Natural killer cell treated with Interleukin-12 subunit alpha and Interleukin-12 subunit beta and Interleukin-15 and Interleukin-18, amount 100 ng/mL, for 72 hours (primary cell): Measurements from ENCODE around the gene LYRM1. TPM values are rescaled to one million over a fixed set of nuclear protein-coding genes. Genes with fewer than 3 reads are reported as not detected.

ENCODE experiments used
- ATAC-seq, 2 donors: fragments of 150-1000 bp; cut with Tn5 transposase in 1 of 2; sonication (Bioruptor Pico), chemical (Tn5 transposase) in 1 of 2; 2 replicates each; pipeline ENCODE4 v1.10.0; 2021
- DNase-seq: peaks from one replicate; pipeline ENCODE4 v3.0.0; 2022; ENCODE audit warnings: low spot score
- H3K27ac Mint-ChIP-seq, 2 donors: 1 replicate in 1 of 2; 2 replicates in 1 of 2; pipeline ENCODE4 v1.8.0; 2022; ENCODE audit warnings: mixed read lengths in 2 of 2, mild to moderate bottlenecking in 1 of 2, moderate library complexity in 1 of 2
- H3K27me3 Mint-ChIP-seq, 2 donors: 1 replicate in 1 of 2; 2 replicates in 1 of 2; pipeline ENCODE4 v1.8.0; 2022; ENCODE audit warnings: mixed read lengths in 2 of 2
- H3K36me3 Mint-ChIP-seq: one replicate; pipeline ENCODE4 v1.8.0; 2022; ENCODE audit warnings: mixed read lengths
- H3K4me1 Mint-ChIP-seq, 2 donors: 1 replicate in 1 of 2; 2 replicates in 1 of 2; pipeline ENCODE4 v1.8.0; 2022; ENCODE audit warnings: low read depth in 2 of 2, mixed read lengths in 2 of 2, mild to moderate bottlenecking in 1 of 2
- H3K4me3 Mint-ChIP-seq: one replicate; pipeline ENCODE4 v1.8.0; 2022; ENCODE audit warnings: mixed read lengths
- H3K9me3 Mint-ChIP-seq: 2 replicates; pipeline ENCODE4 v1.8.0; 2022; ENCODE audit warnings: mixed read lengths
- total RNA-seq, 2 donors: library from RNA; stranded (reverse); gene quantifications; one replicate each; pipeline ENCODE4 v1.2.3, GENCODE V29; 2022

LYRM1 gene
- total RNA-seq, 2 donors from 2014 or later, result 39.0 to 52.2 TPM

DNA sequence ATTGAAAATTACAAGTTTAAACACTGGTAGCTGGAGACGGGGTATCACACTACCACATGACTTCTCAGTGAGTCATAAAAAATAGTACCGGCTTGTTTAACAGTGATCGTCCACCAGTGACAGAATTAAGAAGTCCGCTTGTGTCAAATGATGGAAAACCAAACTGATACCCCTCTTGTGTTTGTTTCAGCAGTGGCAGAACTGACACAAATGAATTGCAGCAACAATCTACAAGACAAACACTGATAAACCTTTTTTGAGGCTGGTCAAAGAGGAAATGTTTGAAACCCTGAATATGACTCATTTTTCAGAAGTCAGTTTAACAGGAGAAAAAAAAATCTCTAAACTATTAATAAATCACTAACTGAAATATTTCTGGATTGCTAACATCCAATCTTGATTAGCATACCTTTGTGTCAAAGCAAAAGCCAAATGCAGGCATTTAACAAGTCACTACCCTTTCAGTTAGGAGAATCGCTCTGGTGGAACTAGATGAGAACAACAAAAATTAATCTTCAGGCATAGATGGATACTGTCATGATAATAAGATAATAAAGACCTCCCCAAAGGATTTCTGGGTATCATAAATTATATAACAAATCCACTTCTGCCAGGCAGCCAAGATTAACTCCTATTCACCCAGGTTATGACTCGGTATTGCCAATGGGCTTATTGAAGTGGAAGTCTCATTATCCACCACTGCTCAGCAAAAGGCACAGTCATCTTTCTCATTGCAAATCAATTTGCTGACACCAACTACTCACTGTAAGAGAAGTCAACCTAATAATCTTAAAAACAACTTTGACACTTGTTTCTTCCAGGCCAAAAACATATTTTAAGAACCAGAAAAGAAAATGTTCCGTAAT lies 21.2 kb upstream of the LYRM1 start:
- H3K4me1 Mint-ChIP-seq, result peaks cover 47 to 60% of the 10 kb centered on the region in 2 donors
- ATAC-seq (peak in 1 of 2 donors; percentile 80), DNase-seq (no peak)
- peak overlapping the region; percentile 65 to 84 for H3K27ac Mint-ChIP-seq
- H3K27me3 Mint-ChIP-seq, result no peaks in the 10 kb centered on the region
- H3K4me3 Mint-ChIP-seq, result peak overlapping the region; percentile 67
- peaks cover 10% of the 10 kb centered on the region for H3K36me3 Mint-ChIP-seq
- no peaks in the 10 kb centered on the region for H3K9me3 Mint-ChIP-seq

DNA sequence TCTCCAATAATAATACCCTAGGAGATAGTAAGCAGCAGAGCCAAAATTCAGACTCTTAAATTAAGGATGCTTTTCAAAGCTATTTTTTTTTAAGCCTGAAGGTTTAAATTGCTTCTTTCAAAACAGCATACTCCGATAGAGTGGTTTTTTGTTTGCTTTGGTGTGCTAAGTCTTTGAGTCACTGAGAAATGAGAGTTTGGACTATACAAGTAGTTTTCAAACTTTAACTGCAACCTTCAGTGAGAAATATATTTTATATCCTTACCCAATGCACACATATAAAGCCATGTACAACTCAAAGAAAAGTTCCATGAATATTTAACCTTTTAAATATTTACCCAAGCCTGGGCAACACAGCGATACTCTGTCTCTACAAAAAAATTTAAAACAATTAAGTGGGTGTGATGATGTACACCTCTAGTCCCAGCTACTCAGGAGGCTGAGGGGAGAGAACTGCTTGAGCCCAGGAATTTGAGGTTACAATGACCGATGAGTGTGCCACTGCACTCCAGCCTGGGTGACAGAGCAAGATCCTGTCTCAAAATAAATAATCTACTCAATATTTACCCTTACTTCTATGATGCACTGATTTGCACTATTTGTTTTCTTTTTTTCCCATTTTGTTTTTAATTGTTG lies 19.6 kb upstream of the LYRM1 start:
- Mint-ChIP-seq H3K27me3 (no peaks in the 10 kb centered on the region), H3K4me1 (peaks cover 36 to 48% of the 10 kb centered on the region in 2 donors), H3K9me3 (no peaks in the 10 kb centered on the region), H3K27ac (peak overlapping the region in 1 of 2 donors; percentile 65), H3K36me3 (peaks cover 11% of the 10 kb centered on the region), H3K4me3 (no peak overlapping the region)
- no peak for ATAC-seq
- DNase-seq, result no peak

DNA sequence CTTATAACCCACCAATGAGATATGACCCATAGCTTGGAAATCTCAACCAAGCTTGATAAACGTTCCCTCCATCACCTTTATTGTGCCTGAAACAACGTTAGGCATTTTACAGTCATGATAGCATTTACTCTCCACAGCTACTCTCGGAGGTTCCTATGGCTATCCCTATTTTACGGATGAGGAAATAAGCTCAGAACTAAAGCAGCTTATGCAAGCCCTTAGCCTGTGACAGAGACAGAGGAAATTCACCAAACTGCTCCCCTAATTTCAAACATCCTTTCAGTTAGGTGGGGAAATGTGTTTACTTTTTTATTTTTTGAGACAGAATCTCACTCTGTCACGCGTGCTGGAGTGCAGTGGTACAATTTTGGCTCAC lies 19.1 kb upstream of the LYRM1 start:
- no peaks in the 10 kb centered on the region for H3K27me3 Mint-ChIP-seq
- no peaks in the 10 kb centered on the region for H3K9me3 Mint-ChIP-seq
- no peak overlapping the region for H3K4me3 Mint-ChIP-seq
- DNase-seq (no peak), ATAC-seq (no peak)
- peaks cover 12% of the 10 kb centered on the region for H3K36me3 Mint-ChIP-seq
- peaks cover 34 to 47% of the 10 kb centered on the region in 2 donors for H3K4me1 Mint-ChIP-seq
- no peak overlapping the region for H3K27ac Mint-ChIP-seq

DNA sequence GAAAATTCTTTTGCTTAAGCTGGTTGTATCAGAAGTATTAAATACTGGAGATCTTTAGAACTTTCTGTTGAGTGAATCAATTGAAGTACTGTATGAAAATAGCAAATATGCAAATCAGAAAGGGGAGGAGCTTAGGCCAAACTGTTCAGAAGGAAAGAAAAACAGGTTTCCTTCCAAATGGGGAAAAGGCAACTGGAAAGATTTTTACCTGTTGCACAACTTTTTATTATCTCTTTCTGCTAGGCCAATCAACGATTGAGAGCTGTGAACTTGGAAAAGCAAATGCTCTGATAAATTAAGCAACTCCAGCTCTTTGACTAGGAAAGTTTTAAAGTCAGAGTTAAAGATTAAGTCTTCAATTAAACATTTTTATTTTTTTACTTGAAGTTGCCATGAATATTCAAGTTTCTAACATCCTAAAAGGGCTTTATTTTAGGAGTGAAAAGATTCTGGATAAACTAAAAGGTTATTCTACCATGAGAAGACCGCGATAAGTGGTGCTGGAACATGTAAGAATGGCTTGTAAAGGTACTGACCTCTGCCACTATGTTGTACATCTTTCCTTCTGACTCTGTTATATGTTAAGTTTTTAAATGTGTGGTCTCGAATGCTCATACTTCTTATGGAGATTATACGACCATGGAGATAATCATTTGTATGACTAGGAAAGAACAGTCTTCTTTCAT lies 16.9 kb upstream of the LYRM1 start:
- Mint-ChIP-seq H3K27me3 (no peaks in the 10 kb centered on the region), H3K9me3 (no peaks in the 10 kb centered on the region), H3K4me1 (peaks cover 29 to 43% of the 10 kb centered on the region in 2 donors), H3K27ac (no peak overlapping the region), H3K4me3 (peak overlapping the region; percentile 20), H3K36me3 (peaks cover 14% of the 10 kb centered on the region)
- ATAC-seq (no peak), DNase-seq (no peak)

DNA sequence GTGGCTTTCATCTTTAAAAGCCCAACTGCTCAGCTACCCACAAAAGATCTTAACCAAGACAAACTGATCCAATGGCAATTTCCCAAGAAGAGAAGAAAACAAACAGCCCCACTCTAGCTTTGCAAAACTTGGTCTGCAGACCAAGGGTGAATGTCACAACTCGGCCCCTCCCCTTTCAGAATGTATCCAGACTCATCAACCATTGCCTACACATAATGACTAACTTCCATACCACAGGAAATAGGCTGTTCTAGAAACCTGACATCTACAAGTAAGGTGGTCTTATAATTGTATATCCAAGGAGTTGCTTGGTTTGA lies 16.4 kb upstream of the LYRM1 start:
- H3K4me3 Mint-ChIP-seq, result peak overlapping the region; percentile 20
- H3K27me3 Mint-ChIP-seq, result no peaks in the 10 kb centered on the region
- H3K36me3 Mint-ChIP-seq, result peaks cover 14% of the 10 kb centered on the region
- DNase-seq, result no peak
- peaks cover 28 to 38% of the 10 kb centered on the region in 2 donors for H3K4me1 Mint-ChIP-seq
- no peaks in the 10 kb centered on the region for H3K9me3 Mint-ChIP-seq
- H3K27ac Mint-ChIP-seq, result no peak overlapping the region
- peak in 1 of 2 donors; percentile 79 for ATAC-seq

DNA sequence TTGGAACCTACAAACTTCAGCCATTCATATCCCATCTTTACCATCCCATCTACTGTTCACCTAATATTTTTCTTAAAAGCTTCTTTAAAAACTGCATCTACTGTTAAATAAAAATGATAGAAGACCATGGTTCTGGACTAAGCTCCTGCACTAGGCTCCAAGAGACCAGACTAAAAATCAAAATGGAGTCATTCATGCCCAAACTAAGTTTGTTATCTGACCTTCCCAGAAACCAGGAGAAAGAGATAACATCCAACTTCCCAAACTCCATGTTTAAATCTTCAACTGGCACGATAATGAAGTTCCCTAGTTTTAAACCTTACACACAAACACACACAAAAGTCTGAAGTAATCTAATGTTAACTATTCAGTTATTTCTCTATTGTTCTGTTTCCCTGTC lies 14.3 kb upstream of the LYRM1 start:
- Mint-ChIP-seq H3K27ac (peak overlapping the region in 1 of 2 donors; percentile 66), H3K36me3 (peaks cover 14% of the 10 kb centered on the region), H3K4me1 (peaks cover 21 to 33% of the 10 kb centered on the region in 2 donors), H3K27me3 (no peaks in the 10 kb centered on the region), H3K9me3 (no peaks in the 10 kb centered on the region), H3K4me3 (no peak overlapping the region)
- no peak for ATAC-seq
- no peak for DNase-seq

DNA sequence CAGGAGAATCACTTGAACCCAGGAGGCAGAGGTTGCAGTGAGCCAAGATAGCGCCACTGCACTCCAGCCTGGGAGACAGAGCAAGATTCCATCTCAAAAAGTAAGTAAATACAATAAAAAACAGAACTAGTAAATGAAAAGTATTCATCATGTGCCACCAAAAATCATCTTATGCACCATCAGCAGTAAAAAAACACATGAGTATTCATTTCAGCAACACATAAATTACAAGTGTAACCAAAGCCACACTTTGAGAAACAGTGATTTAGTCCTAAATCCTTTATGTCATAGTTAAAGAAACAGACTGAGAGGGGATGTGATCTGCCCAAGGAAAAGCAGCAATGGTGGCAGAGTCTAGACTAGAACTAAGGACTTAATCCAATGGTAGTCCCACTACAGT lies 13.4 kb upstream of the LYRM1 start:
- peaks cover 18% of the 10 kb centered on the region for H3K36me3 Mint-ChIP-seq
- peaks cover 16 to 35% of the 10 kb centered on the region in 2 donors for H3K4me1 Mint-ChIP-seq
- no peak overlapping the region for H3K4me3 Mint-ChIP-seq
- ATAC-seq, result no peak
- H3K27ac Mint-ChIP-seq, result no peak overlapping the region
- no peaks in the 10 kb centered on the region for H3K9me3 Mint-ChIP-seq
- DNase-seq, result no peak
- H3K27me3 Mint-ChIP-seq, result no peaks in the 10 kb centered on the region

DNA sequence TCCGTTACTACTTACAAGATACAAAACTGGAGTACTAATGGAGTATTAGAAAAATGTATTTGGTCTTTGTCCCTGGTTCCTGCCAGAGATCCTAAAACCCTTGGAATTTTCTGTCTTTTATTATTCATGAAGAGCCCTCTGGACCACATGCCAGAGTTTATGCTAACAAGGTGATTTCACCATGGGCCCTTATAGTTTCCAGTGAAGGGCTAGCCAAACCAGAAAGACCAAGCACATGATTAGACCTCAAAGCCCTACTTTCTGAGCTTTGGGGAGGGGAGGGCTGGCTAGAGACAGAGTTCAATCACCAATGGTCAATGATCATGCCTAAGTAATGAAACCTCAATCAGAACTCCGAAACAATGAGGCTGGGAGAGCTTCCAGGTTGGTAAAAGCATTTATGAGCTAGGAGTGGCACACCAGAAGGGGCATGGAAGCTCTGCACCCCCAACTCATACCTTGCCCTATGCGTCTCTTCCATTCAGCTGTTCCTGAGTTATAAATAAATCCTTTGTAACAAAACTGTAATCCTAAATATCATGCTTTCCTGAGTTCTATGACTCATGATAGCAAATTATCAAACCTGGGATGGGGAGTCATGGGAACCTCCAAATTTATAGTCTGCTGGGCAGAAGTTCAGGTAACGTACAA lies 10.8 kb upstream of the LYRM1 start:
- no peaks in the 10 kb centered on the region for H3K9me3 Mint-ChIP-seq
- ATAC-seq, result no peak
- DNase-seq, result no peak
- no peak overlapping the region for H3K27ac Mint-ChIP-seq
- H3K4me3 Mint-ChIP-seq, result no peak overlapping the region
- H3K36me3 Mint-ChIP-seq, result peaks cover 18% of the 10 kb centered on the region
- H3K27me3 Mint-ChIP-seq, result no peaks in the 10 kb centered on the region
- peaks cover 16 to 27% of the 10 kb centered on the region in 2 donors for H3K4me1 Mint-ChIP-seq

DNA sequence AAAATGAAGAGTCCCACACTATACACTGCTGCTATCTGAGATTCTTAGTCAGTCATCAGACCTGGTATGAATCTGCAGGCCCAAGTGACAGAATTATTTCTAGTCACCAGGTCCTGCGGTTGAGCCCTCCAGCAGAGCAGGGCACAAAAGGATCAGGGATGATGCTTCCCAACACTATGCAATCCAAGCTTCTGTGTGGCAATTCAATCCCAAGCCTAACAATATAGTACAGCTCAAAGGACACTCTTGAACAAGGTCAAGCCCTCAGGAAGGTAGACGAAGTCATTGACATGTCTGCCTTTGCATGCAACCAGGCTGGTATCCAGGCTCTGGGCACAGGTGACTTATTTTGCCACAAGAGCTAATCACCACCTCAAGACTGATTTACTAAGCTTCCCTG lies 6.2 kb upstream of the LYRM1 start:
- no peak for ATAC-seq
- H3K36me3 Mint-ChIP-seq, result peaks cover 31% of the 10 kb centered on the region
- H3K4me3 Mint-ChIP-seq, result no peak overlapping the region
- no peak for DNase-seq
- no peaks in the 10 kb centered on the region for H3K9me3 Mint-ChIP-seq
- no peak overlapping the region for H3K27ac Mint-ChIP-seq
- no peaks in the 10 kb centered on the region for H3K27me3 Mint-ChIP-seq
- peaks cover 40 to 41% of the 10 kb centered on the region in 2 donors for H3K4me1 Mint-ChIP-seq

DNA sequence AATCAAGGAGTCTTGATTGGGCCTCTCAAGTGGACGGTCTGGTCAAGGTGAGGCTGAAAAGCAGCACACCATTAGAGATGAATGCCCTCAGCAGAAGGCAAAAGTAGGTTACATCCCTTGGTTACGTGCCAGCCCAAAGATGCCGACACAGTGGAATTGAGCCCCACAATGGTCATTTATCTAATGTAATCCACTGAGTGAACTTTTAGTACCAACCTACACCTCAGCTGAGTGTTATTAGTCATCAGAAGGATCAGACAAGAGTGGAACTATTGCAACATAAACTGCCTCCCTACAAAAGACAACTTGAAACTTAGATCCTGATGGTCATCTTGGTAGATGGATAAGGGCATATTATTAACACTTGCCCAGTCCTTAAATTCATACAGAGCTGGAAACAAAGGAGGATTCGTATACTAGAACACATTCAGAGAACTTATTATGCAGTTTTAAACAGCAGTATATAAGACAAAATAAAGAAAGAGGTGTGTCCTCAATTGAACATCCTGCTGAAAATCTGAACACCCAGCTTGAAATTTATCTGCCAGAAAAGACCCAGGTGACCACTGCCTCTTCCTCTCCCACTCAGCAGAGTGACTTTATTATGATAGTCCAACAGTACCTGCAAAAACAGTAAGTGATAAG lies 3.2 kb upstream of the LYRM1 start:
- DNase-seq, result no peak
- H3K27me3 Mint-ChIP-seq, result no peaks in the 10 kb centered on the region
- peaks cover 47% of the 10 kb centered on the region for H3K36me3 Mint-ChIP-seq
- peak overlapping the region; percentile 98 for H3K27ac Mint-ChIP-seq
- no peak for ATAC-seq
- H3K9me3 Mint-ChIP-seq, result no peaks in the 10 kb centered on the region
- H3K4me1 Mint-ChIP-seq, result peaks cover 44 to 56% of the 10 kb centered on the region in 2 donors
- peak overlapping the region; percentile 95 for H3K4me3 Mint-ChIP-seq

DNA sequence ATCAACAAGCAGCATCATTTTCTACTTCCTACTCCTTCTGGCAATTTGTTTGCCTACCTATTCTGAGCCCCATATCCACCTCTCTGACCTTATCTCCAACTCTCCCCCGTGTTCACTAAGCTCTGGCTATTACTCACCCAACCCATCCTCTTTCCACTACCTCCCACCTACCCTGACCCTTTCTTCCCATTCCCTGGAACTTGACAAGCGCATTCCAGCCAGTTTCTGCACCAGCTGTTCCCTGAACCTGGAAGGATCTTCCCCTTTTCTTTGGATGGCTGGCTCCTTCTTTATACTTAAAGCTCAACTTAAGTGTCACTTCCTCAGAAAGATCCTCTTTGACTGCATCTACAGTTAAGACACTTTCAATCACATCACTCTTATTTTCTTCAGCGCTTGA lies 2.6 kb upstream of the LYRM1 start:
- H3K4me3 Mint-ChIP-seq, result peak overlapping the region; percentile 95

DNA sequence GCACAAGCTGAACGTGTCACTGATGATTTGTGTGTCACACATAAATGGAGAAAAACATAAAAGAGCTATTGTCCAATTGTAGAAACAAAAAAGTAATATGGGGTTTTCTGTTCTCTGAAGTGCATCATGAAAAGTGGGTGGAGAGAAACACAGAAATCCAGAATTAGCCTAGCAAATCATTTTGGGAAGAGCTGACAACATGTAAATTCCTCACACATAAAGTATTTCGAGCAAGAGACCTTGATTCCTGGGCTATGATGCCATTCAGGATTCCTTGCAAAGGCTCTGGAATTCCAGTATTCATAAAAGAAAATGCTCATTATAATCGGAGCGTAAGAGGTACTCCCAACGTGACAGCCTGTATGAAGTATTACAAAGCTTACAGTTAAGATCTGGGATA lies 1.5 kb upstream of the LYRM1 start:
- Mint-ChIP-seq H3K27me3 (no peaks in the 10 kb centered on the region), H3K27ac (peak overlapping the region; percentile 98), H3K36me3 (peaks cover 44% of the 10 kb centered on the region), H3K4me3 (peak overlapping the region; percentile 95), H3K4me1 (peaks cover 60 to 64% of the 10 kb centered on the region in 2 donors), H3K9me3 (no peaks in the 10 kb centered on the region)
- ATAC-seq (no peak), DNase-seq (no peak)

More for the DNA sequence above, 2.6 kb upstream of the LYRM1 start:
- no peaks in the 10 kb centered on the region for H3K9me3 Mint-ChIP-seq
- H3K27me3 Mint-ChIP-seq, result no peaks in the 10 kb centered on the region
- ATAC-seq (no peak), DNase-seq (no peak)
- peak overlapping the region; percentile 98 for H3K27ac Mint-ChIP-seq
- peaks cover 42% of the 10 kb centered on the region for H3K36me3 Mint-ChIP-seq
- H3K4me1 Mint-ChIP-seq, result peaks cover 49 to 59% of the 10 kb centered on the region in 2 donors
